Activated CD8-positive, alpha-beta memory T cell treated with anti-CD3 and anti-CD28 coated beads for 4 hours (primary cell): Measurements from ENCODE around the gene SSTR5.

Experiments
- DNase-seq, 2 donors: peaks; one replicate each; pipeline ENCODE4 v3.0.0-alpha.2; 2020; ENCODE audit warnings: low read depth in 2 of 2

Gene SSTR5

GRCh38 chr16:1039762-1040161, 32.8 kb upstream of the SSTR5 start:
- no peak for DNase-seq

- no peak for DNase-seq
These were observed 32.2 kb upstream of the SSTR5 start for GRCh38 chr16:1040346-1040745.

- DNase-seq: no peak
These were observed 30.4 kb upstream of the SSTR5 start for GRCh38 chr16:1042049-1042744.

GRCh38 chr16:1042866-1043265, 29.7 kb upstream of the SSTR5 start:
- DNase-seq: no peak

GRCh38 chr16:1043881-1044451, 28.6 kb upstream of the SSTR5 start:
- DNase-seq: no peak

GRCh38 chr16:1044460-1045309, 27.9 kb upstream of the SSTR5 start:
- DNase-seq: no peak

- no peak for DNase-seq
These were observed 27.1 kb upstream of the SSTR5 start for GRCh38 chr16:1045310-1045992.

GRCh38 chr16:1045993-1046911, 26.3 kb upstream of the SSTR5 start:
- DNase-seq: no peak

- no peak for DNase-seq
These were observed 25.4 kb upstream of the SSTR5 start for GRCh38 chr16:1047123-1047522.

- DNase-seq: no peak
These were observed 24.7 kb upstream of the SSTR5 start for GRCh38 chr16:1047801-1048200.

- DNase-seq: no peak
These were observed 24.0 kb upstream of the SSTR5 start for GRCh38 chr16:1048442-1049112.

- no peak for DNase-seq
These were observed 23.2 kb upstream of the SSTR5 start for GRCh38 chr16:1049113-1049975.

- no peak for DNase-seq
These were observed 22.6 kb upstream of the SSTR5 start for GRCh38 chr16:1049976-1050247.

GRCh38 chr16:1050516-1050915, 22.0 kb upstream of the SSTR5 start:
- DNase-seq: no peak

GRCh38 chr16:1050921-1051320, 21.6 kb upstream of the SSTR5 start:
- DNase-seq: no peak

- no peak for DNase-seq
These were observed 21.1 kb upstream of the SSTR5 start for GRCh38 chr16:1051446-1051845.

- no peak for DNase-seq
These were observed 19.8 kb upstream of the SSTR5 start for GRCh38 chr16:1052721-1053120.

- no peak for DNase-seq
These were observed 19.4 kb upstream of the SSTR5 start for GRCh38 chr16:1053121-1053521.

GRCh38 chr16:1053700-1054368, 18.7 kb upstream of the SSTR5 start:
- no peak for DNase-seq
